OCI-M2 (cell line): ENCODE measurements around the gene CIC.

Experiments
- DNase-seq: peaks from one replicate; lab custom pipeline; 2025; ENCODE audit not compliant: unreplicated experiment; lab: John Stamatoyannopoulos, UW

CIC gene

GRCh38 chr19:42268704-42269477 lies at the start of gene CIC:
Gene CIC (plus strand): TSS chr19:42269252. CDS start chr19:42271784, 2,532 bp downstream.
- DNase-seq, result peak; percentile 99

GRCh38 chr19:42219812-42220750 lies 49.0 kb upstream of the CIC start, which contains the start of gene ZNF526:
Gene ZNF526 (plus strand): TSS chr19:42220312. CDS start chr19:42224404, 4,092 bp downstream.
- DNase-seq, result peak; percentile 97

GRCh38 chr19:42220751-42221097 lies 48.3 kb upstream of the CIC start:
- DNase-seq, result no peak

GRCh38 chr19:42224940-42225717 lies 43.9 kb upstream of the CIC start:
- DNase-seq, result no peak

- no peak for DNase-seq
Measured at GRCh38 chr19:42225718-42226292, 43.2 kb upstream of the CIC start.

GRCh38 chr19:42226886-42227285 lies 42.2 kb upstream of the CIC start:
- no peak for DNase-seq

GRCh38 chr19:42228641-42229040 lies 40.4 kb upstream of the CIC start:
- DNase-seq, result no peak

GRCh38 chr19:42229301-42229854 lies 39.7 kb upstream of the CIC start:
- no peak for DNase-seq

GRCh38 chr19:42229855-42230351 lies 39.1 kb upstream of the CIC start:
- no peak for DNase-seq

- no peak for DNase-seq
Measured at GRCh38 chr19:42230571-42230970, 38.5 kb upstream of the CIC start.

- no peak for DNase-seq
Measured at GRCh38 chr19:42232435-42232834, 36.6 kb upstream of the CIC start.

GRCh38 chr19:42233106-42233505 lies 35.9 kb upstream of the CIC start:
- DNase-seq, result no peak

GRCh38 chr19:42233678-42234292 lies 35.3 kb upstream of the CIC start:
- no peak for DNase-seq

GRCh38 chr19:42234364-42234763 lies 34.7 kb upstream of the CIC start:
- no peak for DNase-seq

GRCh38 chr19:42235181-42235580 lies 33.9 kb upstream of the CIC start:
- no peak for DNase-seq

GRCh38 chr19:42239544-42240220 lies 29.4 kb upstream of the CIC start:
- DNase-seq, result no peak

GRCh38 chr19:42241279-42241678 lies 27.8 kb upstream of the CIC start:
- DNase-seq, result no peak

- DNase-seq, result no peak
Measured at GRCh38 chr19:42242069-42242511, 27.0 kb upstream of the CIC start.
